Measurements from ENCODE around the gene KRTAP13-2. TPM values are rescaled to one million over a fixed set of nuclear protein-coding genes. Genes with fewer than 3 reads are reported as not detected.

Gene KRTAP13-2
- total RNA-seq, 1 donor from 2014 or later = not detected

DNA sequence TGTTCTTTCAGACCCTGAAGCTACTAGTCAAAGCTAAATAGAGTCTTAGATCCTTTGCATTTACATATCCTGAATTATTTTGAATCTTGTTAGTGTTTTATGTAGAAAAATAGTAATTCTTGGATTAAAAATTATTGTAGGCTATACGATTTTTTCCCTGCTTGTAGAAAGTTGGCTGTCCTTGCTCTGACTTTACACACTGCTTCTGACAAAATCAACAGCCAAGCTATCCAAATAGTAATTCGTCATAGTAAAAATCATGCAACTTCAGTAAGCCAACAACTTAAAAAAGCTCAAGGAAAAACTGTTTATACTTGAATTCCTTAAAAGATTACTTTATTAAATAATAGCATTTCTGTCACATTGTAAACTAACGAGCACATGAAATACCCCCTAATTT lies 16.2 kb downstream of the KRTAP13-2 start:
- no peak overlapping the region for H3K4me3 ChIP-seq (ENCODE audit: low read depth, low read length)
- DNase-seq (ENCODE audit: low read depth) = no peak
- TF ChIP-seq, protein P1, sequence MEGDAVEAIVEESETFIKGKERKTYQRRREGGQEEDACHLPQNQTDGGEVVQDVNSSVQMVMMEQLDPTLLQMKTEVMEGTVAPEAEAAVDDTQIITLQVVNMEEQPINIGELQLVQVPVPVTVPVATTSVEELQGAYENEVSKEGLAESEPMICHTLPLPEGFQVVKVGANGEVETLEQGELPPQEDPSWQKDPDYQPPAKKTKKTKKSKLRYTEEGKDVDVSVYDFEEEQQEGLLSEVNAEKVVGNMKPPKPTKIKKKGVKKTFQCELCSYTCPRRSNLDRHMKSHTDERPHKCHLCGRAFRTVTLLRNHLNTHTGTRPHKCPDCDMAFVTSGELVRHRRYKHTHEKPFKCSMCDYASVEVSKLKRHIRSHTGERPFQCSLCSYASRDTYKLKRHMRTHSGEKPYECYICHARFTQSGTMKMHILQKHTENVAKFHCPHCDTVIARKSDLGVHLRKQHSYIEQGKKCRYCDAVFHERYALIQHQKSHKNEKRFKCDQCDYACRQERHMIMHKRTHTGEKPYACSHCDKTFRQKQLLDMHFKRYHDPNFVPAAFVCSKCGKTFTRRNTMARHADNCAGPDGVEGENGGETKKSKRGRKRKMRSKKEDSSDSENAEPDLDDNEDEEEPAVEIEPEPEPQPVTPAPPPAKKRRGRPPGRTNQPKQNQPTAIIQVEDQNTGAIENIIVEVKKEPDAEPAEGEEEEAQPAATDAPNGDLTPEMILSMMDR (conservative IDR thresholded peaks at IDR 0.05; ENCODE audit: low read depth, low read length) = no peak

DNA sequence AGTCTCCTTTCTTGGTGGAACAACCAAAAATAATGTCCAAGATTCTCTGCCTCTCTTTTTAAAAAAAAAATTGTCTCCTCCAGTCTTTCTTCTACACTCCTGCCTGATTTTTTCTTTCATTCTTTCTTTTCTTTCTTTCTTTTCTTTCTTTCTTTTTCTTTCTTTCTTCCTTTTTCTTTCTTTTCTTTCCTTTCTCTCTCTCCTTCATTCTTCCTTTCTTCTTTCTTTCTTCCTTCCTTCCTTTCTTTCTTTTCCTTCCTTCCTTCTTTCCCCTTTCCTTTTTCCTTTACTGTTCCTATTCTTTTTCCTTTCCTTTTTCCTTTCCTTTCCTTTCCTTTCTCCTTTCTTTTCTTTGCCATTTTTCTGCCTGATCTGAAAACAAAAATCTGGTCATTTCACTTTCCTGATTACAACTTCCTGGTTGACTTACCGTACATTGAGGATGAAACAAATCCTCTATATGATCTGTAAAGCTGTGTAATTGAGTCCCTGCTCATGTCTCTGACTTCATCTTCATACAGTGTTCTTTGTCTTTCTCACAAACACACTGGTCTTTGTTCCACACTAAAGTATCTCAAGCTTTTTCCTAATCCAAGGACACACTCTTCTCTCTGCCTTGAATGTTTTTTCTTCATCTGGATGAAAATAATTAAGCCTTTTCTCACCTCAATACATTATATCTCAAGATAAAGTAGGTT lies 17.6 kb downstream of the KRTAP13-2 start:
- no peak for DNase-seq (ENCODE audit: low read depth)
- H3K4me3 ChIP-seq (ENCODE audit: low read depth, low read length) = no peak overlapping the region
- TF ChIP-seq, protein P1 (conservative IDR thresholded peaks at IDR 0.05; ENCODE audit: low read depth, low read length) = no peak

DNA sequence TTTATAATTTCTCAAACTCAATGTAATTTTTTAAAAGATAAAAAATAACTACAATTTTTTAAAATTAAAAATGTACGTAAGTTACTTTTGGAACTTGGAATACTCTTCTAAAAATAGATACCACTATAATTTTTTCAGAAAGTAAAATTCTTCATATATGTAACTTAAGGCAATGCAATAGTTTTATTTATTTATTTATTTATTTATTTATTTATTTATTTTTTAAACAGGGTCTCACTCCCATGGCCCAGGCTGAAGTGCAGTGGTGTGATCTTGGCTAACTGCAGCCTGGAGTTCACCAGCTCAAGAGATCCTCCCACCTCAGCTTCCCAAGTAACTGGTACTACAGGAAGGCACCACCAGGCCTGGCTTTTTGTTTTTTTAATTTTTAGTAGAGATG lies 20.5 kb downstream of the KRTAP13-2 start:
- H3K4me3 ChIP-seq (ENCODE audit: low read depth, low read length) = no peak overlapping the region
- TF ChIP-seq, protein P1 (conservative IDR thresholded peaks at IDR 0.05; ENCODE audit: low read depth, low read length) = no peak
- no peak for DNase-seq (ENCODE audit: low read depth)

DNA sequence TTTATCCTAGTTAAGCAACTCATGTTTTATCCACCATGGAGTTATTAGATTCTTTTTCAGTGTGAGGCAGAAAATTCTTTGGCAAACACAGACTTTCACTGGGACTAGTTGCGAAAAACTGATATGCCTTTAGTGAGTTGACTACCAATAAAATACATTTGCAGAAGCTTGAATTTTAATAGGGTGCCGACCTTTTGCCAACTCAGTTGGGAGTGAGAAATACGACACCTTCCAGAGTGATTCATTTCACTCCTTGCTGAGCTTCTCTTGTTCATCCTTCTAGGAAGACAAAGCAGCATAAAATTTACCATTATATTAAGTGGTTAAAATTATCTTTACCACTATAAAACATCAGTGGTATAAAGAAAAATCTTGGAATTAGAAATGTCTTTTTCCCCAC lies 22.5 kb downstream of the KRTAP13-2 start:
- no peak for DNase-seq (ENCODE audit: low read depth)
- no peak overlapping the region for H3K4me3 ChIP-seq (ENCODE audit: low read depth, low read length)
- TF ChIP-seq, protein P1 (conservative IDR thresholded peaks at IDR 0.05; ENCODE audit: low read depth, low read length) = no peak

DNA sequence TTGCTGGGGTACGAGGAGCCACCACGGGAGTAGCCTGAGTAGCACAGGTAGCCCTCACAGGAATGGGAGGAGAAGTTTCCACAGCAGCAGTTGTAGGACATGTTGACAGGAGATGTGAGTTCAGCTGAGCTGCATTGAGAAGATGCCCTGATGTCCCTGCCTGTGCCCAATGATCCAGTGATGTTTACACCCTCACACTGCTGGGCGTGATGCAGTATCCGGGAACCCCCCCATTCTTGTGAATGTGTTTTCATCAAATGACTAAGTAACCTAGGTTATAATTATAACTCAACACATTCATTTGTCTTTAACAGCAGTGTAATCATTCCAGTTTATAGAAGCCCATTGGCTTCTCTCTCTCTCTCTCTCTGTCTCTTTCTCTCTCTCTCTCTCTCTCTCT lies 23.6 kb downstream of the KRTAP13-2 start, which contains the start of gene KRTAP23-1:
Gene KRTAP23-1 (minus strand): TSS at position 101 of the 400 bp plus-strand sequence. CDS start 0 bp downstream, at position 101.
- H3K4me3 ChIP-seq (ENCODE audit: low read depth, low read length) = no peak within 1 kb of the TSS
- no peak for DNase-seq (ENCODE audit: low read depth)
- TF ChIP-seq, protein P1 (conservative IDR thresholded peaks at IDR 0.05; ENCODE audit: low read depth, low read length) = no peak

DNA sequence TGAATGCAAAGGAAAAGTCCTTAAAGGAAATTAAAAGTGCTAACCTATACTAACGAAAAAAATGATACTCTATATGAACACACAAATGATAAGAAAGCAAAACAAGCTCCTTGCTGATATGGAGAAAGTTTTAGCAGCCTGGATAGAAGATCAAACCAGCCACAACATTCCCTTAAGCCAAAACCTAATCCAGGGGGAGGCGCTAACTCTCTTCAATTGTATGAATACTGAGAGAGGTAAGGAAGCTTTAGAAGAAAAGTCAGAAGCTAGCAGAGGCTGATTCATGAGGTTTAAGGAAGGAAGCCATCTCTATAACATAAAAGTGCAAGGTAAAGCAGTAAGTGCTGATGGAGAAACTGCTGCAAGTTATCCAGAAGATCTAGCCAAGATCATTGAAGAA lies 27.1 kb downstream of the KRTAP13-2 start:
- DNase-seq (ENCODE audit: low read depth) = no peak
- H3K4me3 ChIP-seq (ENCODE audit: low read depth, low read length) = no peak overlapping the region
- TF ChIP-seq, protein P1 (conservative IDR thresholded peaks at IDR 0.05; ENCODE audit: low read depth, low read length) = no peak
